ENCODE measurements around the gene GBF1. TPM values are rescaled to one million over a fixed set of nuclear protein-coding genes. Genes with fewer than 3 reads are reported as not detected.
"Not testable (repeated sequence)": the region's sequence is repeated elsewhere in the genome, so short reads cannot be mapped to it uniquely, and the experiment has no call there.

GBF1 gene
- total RNA-seq, 1 experiment from 2014 or later, result 28.3 TPM

DNA sequence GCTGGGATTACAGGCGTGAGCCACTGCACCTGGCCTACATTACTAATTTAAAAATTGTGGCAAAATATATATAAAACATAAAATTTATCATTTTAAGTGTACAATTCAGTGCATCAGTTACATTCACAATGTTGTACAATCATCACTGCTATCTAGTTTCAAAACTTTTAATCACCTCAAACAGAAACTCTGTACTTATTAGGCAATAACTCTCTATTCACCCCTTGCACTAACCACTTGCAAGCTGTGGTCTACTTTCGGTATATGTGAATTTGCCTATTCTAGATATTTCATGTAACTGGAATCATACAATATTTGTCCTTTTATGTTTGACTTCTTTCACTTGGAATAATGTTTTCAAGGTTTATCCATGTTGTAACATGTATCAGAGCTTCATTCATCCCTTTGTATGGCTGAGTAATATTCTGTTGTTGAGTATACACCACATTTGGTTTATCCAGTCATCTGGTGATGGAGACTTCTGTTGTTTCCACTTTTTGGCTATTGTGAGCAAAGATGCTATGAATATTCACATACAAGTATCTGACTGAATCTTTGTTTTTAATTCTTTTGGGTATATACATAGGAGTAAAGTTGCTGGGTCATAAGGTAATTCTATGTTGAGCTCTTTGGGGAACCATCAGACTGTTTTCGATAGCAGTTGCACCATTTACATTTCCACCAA lies 33.6 kb upstream of the GBF1 start:
- Histone ChIP-seq H3K79me2 (ENCODE audit: low read depth) (no peaks in the 10 kb centered on the region), H3K4me3 (no peak overlapping the region), H3K9me2 (ENCODE audit: insufficient read depth) (no peaks in the 10 kb centered on the region), H3F3A (ENCODE audit: insufficient read depth, low read depth) (no peaks in the 10 kb centered on the region), H3K27me3 (ENCODE audit: insufficient read depth, low read depth) (no peaks in the 10 kb centered on the region), H3K36me3 (ENCODE audit: low read depth) (no peaks in the 10 kb centered on the region), H3K4me1 (replicated peaks; ENCODE audit: insufficient read depth) (no peaks in the 10 kb centered on the region), H3K4me2 (no peak overlapping the region), H4K20me1 (ENCODE audit: insufficient read depth) (no peaks in the 10 kb centered on the region), H3K27ac (no peak overlapping the region), H2AFZ (no peak overlapping the region), H3K9me3 (ENCODE audit: insufficient read depth, low read depth) (no peaks in the 10 kb centered on the region)
- TF ChIP-seq CTCF (conservative IDR thresholded peaks at IDR 0.05) (no peak), EZH2 (IDR thresholded peaks at IDR 0.05; ENCODE audit: low read depth) (no peak)
- CTCF ChIA-PET, result no interaction called here
- POLR2A ChIA-PET (ENCODE audit: unreplicated experiment), result no interaction called here
- no peak for DNase-seq
- intact Hi-C loops (cut with micrococcal nuclease; ENCODE audit: unreplicated experiment), result no loop called here
- no TSS peak for BruUV-seq (replicated peaks)

DNA sequence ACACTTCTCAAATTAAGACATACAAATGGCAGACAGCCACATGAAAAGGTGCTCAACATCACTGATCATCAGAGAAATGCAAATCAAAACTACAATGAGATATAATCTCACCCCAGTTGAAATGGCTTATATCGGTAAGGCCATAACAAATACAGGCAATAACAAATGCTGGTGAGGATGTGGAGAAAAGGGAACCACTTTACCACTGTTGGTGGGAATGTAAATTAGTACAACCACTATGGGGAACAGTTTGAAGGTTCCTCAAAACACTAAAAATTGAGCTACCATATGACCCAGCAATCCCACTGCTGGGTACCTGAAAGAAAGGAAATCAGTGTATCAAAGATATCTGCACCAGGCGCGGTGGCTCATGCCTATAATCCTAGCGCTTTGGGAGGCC lies 31.7 kb upstream of the GBF1 start:
- H3K9me2 ChIP-seq (ENCODE audit: insufficient read depth); DNase-seq; H3K27me3 ChIP-seq (ENCODE audit: insufficient read depth, low read depth); POLR2A ChIA-PET (ENCODE audit: unreplicated experiment); H4K20me1 ChIP-seq (ENCODE audit: insufficient read depth); H2AFZ ChIP-seq; intact Hi-C loops (cut with micrococcal nuclease; ENCODE audit: unreplicated experiment); H3K4me3 ChIP-seq; H3K4me2 ChIP-seq; BruUV-seq (replicated peaks); H3K9me3 ChIP-seq (ENCODE audit: insufficient read depth, low read depth); CTCF ChIA-PET; H3K27ac ChIP-seq; H3K4me1 ChIP-seq (replicated peaks; ENCODE audit: insufficient read depth); H3K79me2 ChIP-seq (ENCODE audit: low read depth); H3K36me3 ChIP-seq (ENCODE audit: low read depth); H3F3A ChIP-seq (ENCODE audit: insufficient read depth, low read depth): not testable (repeated sequence)

- no peak overlapping the region for H2AFZ ChIP-seq
- intact Hi-C loops (cut with micrococcal nuclease; ENCODE audit: unreplicated experiment), result no loop called here
- no peaks in the 10 kb centered on the region for H3K79me2 ChIP-seq (ENCODE audit: low read depth)
- ChIA-PET CTCF (no interaction called here), POLR2A (ENCODE audit: unreplicated experiment) (interaction anchor here (0.6 kb wide), 1 partner anchor 17 kb away, joined by 50 read pairs; no protein-coding TSS in a partner anchor)
- no peaks in the 10 kb centered on the region for H3K9me3 ChIP-seq (ENCODE audit: insufficient read depth, low read depth)
- TF ChIP-seq EZH2 (IDR thresholded peaks at IDR 0.05; ENCODE audit: low read depth), result no peak
- no peak for TF ChIP-seq CTCF (conservative IDR thresholded peaks at IDR 0.05)
- BruUV-seq (replicated peaks), result no TSS peak
- no peak overlapping the region for H3K4me2 ChIP-seq
- no peaks in the 10 kb centered on the region for H4K20me1 ChIP-seq (ENCODE audit: insufficient read depth)
- no peaks in the 10 kb centered on the region for H3K36me3 ChIP-seq (ENCODE audit: low read depth)
- H3K27me3 ChIP-seq (ENCODE audit: insufficient read depth, low read depth), result no peaks in the 10 kb centered on the region
- no peak for DNase-seq
- H3K9me2 ChIP-seq (ENCODE audit: insufficient read depth), result no peaks in the 10 kb centered on the region
- no peak overlapping the region for H3K4me3 ChIP-seq
- no peaks in the 10 kb centered on the region for H3K4me1 ChIP-seq (replicated peaks; ENCODE audit: insufficient read depth)
- H3K27ac ChIP-seq, result no peak overlapping the region
- H3F3A ChIP-seq (ENCODE audit: insufficient read depth, low read depth), result no peaks in the 10 kb centered on the region
Observed at GRCh38 chr10:102219370-102219769, 26.0 kb upstream of the GBF1 start.

GRCh38 chr10:102220612-102221011 lies 24.7 kb upstream of the GBF1 start:
- intact Hi-C loops (cut with micrococcal nuclease; ENCODE audit: unreplicated experiment), result no loop called here
- BruUV-seq (replicated peaks), result no TSS peak

More at GRCh38 chr10:102220612-102221011, 24.7 kb upstream of the GBF1 start:
- Histone ChIP-seq H4K20me1 (ENCODE audit: insufficient read depth) (no peaks in the 10 kb centered on the region), H3K9me2 (ENCODE audit: insufficient read depth) (no peaks in the 10 kb centered on the region), H3K36me3 (ENCODE audit: low read depth) (no peaks in the 10 kb centered on the region), H3F3A (ENCODE audit: insufficient read depth, low read depth) (no peaks in the 10 kb centered on the region), H3K4me3 (no peak overlapping the region), H3K79me2 (ENCODE audit: low read depth) (no peaks in the 10 kb centered on the region), H3K4me2 (no peak overlapping the region), H3K27ac (no peak overlapping the region), H3K4me1 (replicated peaks; ENCODE audit: insufficient read depth) (no peaks in the 10 kb centered on the region; the same call in 1 of the 2 replicates), H3K27me3 (ENCODE audit: insufficient read depth, low read depth) (no peaks in the 10 kb centered on the region), H3K9me3 (ENCODE audit: insufficient read depth, low read depth) (no peaks in the 10 kb centered on the region), H2AFZ (no peak overlapping the region)
- ChIA-PET CTCF (interaction anchor here (0.6 kb wide), 1 partner anchor 39 kb away, joined by 16 read pairs; no protein-coding TSS in a partner anchor), POLR2A (ENCODE audit: unreplicated experiment) (no interaction called here)
- no peak for DNase-seq
- TF ChIP-seq EZH2 (IDR thresholded peaks at IDR 0.05; ENCODE audit: low read depth), result no peak
- no peak for TF ChIP-seq CTCF (conservative IDR thresholded peaks at IDR 0.05)
